GM23338 (cell line): ENCODE data around the gene PTPN21. TPM values are rescaled to one million over a fixed set of nuclear protein-coding genes. Genes with fewer than 3 reads are reported as not detected.

Experiments used
- ATAC-seq: fragments of 200-7000 bp; cut with Tn5 transposase; 3 replicates; pipeline ENCODE4 v1.9.1; 2020
- DNase-seq: peaks from one replicate; pipeline ENCODE4 v3.0.0-alpha.2; 2015; ENCODE audit warnings: low spot score
- H2AFZ ChIP-seq: fragments of 200-600 bp; sonication (generic); 2 replicates; pipeline ENCODE4 v1.8.0; 2016; ENCODE audit warnings: antibody characterized with exemption, mild to moderate bottlenecking, moderate library complexity
- H3F3A ChIP-seq: fragments of 200-600 bp; sonication (generic); replicated peaks from 2 replicates; pipeline ENCODE4 v1.8.0; 2017; ENCODE audit warnings: antibody characterized with exemption, mixed run types, low read depth
- H3K27ac ChIP-seq: fragments of 200-600 bp; sonication (generic); 2 replicates; pipeline ENCODE4 v1.6.1; 2016; ENCODE audit warnings: low read depth
- H3K27me3 ChIP-seq: fragments of 200-600 bp; sonication (generic); 2 replicates; pipeline ENCODE4 v1.8.0; 2016; ENCODE audit warnings: mild to moderate bottlenecking, mixed run types, moderate library complexity; ENCODE audit not compliant: insufficient read depth
- H3K36me3 ChIP-seq: fragments of 200-600 bp; sonication (generic); 2 replicates; pipeline ENCODE4 v1.8.0; 2016; ENCODE audit warnings: mild to moderate bottlenecking; ENCODE audit not compliant: insufficient read depth
- H3K4me1 ChIP-seq: fragments of 200-600 bp; sonication (generic); 2 replicates; pipeline ENCODE4 v1.8.0; 2016; ENCODE audit warnings: mild to moderate bottlenecking, moderate library complexity; ENCODE audit not compliant: insufficient read depth
- H3K4me2 ChIP-seq: fragments of 200-600 bp; sonication (generic); 2 replicates; pipeline ENCODE4 v1.7.1; 2017; ENCODE audit warnings: mixed run types
- H3K4me3 ChIP-seq: fragments of 200-600 bp; sonication (generic); 2 replicates; pipeline ENCODE4 v1.6.1; 2016; ENCODE audit warnings: mixed run types
- H3K79me2 ChIP-seq: fragments of 200-600 bp; sonication (generic); replicated peaks from 2 replicates; pipeline ENCODE4 v1.8.0; 2017; ENCODE audit warnings: mild to moderate bottlenecking; ENCODE audit not compliant: insufficient read depth
- H3K9me2 ChIP-seq: fragments of 200-600 bp; sonication (generic); 2 replicates; pipeline ENCODE4 v1.8.0; 2017; ENCODE audit not compliant: insufficient read depth
- H4K20me1 ChIP-seq: fragments of 200-600 bp; sonication (generic); replicated peaks from 2 replicates; pipeline ENCODE4 v1.8.0; 2017; ENCODE audit warnings: mild to moderate bottlenecking; ENCODE audit not compliant: insufficient read depth
- H3K27ac Mint-ChIP-seq: 2 replicates; pipeline ENCODE4 v1.8.0; 2020; ENCODE audit warnings: inconsistent platforms, mild to moderate bottlenecking, moderate library complexity, mixed read lengths
- H3K27me3 Mint-ChIP-seq: 3 replicates; pipeline ENCODE4 v1.8.0; 2022; ENCODE audit warnings: low read depth, mild to moderate bottlenecking, moderate library complexity, mixed read lengths, inconsistent platforms; ENCODE audit not compliant: insufficient read depth, poor library complexity
- H3K36me3 Mint-ChIP-seq: 3 replicates; pipeline ENCODE4 v1.8.0; 2021; ENCODE audit warnings: low read depth, mild to moderate bottlenecking, inconsistent platforms, moderate library complexity, mixed read lengths
- H3K4me1 Mint-ChIP-seq: 3 replicates; pipeline ENCODE4 v1.8.0; 2020; ENCODE audit warnings: mild to moderate bottlenecking, inconsistent platforms, mixed read lengths
- H3K4me3 Mint-ChIP-seq: 3 replicates; pipeline ENCODE4 v1.8.0; 2021; ENCODE audit warnings: moderate library complexity, mild to moderate bottlenecking, inconsistent platforms, mixed read lengths
- H3K9me3 Mint-ChIP-seq: 3 replicates; pipeline ENCODE4 v1.8.0; 2020; ENCODE audit warnings: moderate library complexity, mild to moderate bottlenecking, inconsistent platforms, mixed read lengths
- CREB1 ChIP-seq: fragments of 250-450 bp; sonication (Bioruptor Pico); IDR thresholded peaks from 2 replicates; pipeline ENCODE4 v1.5.0; 2020; ENCODE audit warnings: low read depth, mild to moderate bottlenecking, moderate library complexity
- EZH2 ChIP-seq: fragments of 200-600 bp; sonication (generic); IDR thresholded peaks from one replicate; pipeline ENCODE4 v1.8.0; 2017; ENCODE audit warnings: antibody characterized with exemption, mild to moderate bottlenecking, low read depth; ENCODE audit not compliant: unreplicated experiment
- EZH2phosphoT487 ChIP-seq: fragments of 200-600 bp; sonication (generic); IDR thresholded peaks from one replicate; pipeline ENCODE4 v1.8.1; 2018; ENCODE audit warnings: antibody characterized with exemption; ENCODE audit not compliant: unreplicated experiment
- JUNB ChIP-seq: IDR thresholded peaks from one replicate; pipeline ENCODE4 v1.6.1; 2016; ENCODE audit warnings: antibody characterized with exemption; ENCODE audit not compliant: unreplicated experiment
- NANOG ChIP-seq: IDR thresholded peaks from 2 replicates; pipeline ENCODE4 v1.6.1; 2016; ENCODE audit warnings: antibody characterized with exemption, borderline replicate concordance
- POLR2AphosphoS5 ChIP-seq: IDR thresholded peaks from 2 replicates; pipeline ENCODE4 v1.6.1; 2016; ENCODE audit warnings: antibody characterized with exemption, low read depth
- STAT1 ChIP-seq: IDR thresholded peaks from one replicate; pipeline ENCODE4 v1.6.1; 2016; ENCODE audit warnings: antibody characterized with exemption; ENCODE audit not compliant: unreplicated experiment
- ZNF114 ChIP-seq: fragments of 250-450 bp; sonication (Bioruptor Pico); IDR thresholded peaks from 2 replicates; pipeline ENCODE4 v1.5.0; 2020; ENCODE audit warnings: mild to moderate bottlenecking, moderate library complexity
- ZNF331 ChIP-seq: fragments of 250-450 bp; sonication (Bioruptor Pico); IDR thresholded peaks from 2 replicates; pipeline ENCODE4 v1.5.0; 2020; ENCODE audit warnings: low read depth, mild to moderate bottlenecking, moderate library complexity
- polyA plus RNA-seq: library from polyadenylated mRNA; unstranded; fragments of >200 nt; fragmentation: Nextera tagmentation; extraction: Ambion mirVana; gene quantifications from 2 replicates; pipeline ENCODE4 v1.2.1, GENCODE V29; 2016
- total RNA-seq: library from RNA; depleted of rRNA; stranded (reverse); fragments of >200 nt; shearing (Covaris generic); gene quantifications from 2 replicates; pipeline ENCODE4 v1.2.3, GENCODE V29; 2014
- TF ChIP-seq, protein P1 (sequence below), 2 experiments: fragments of 200-600 bp in 1 of 2; sonication (generic) in 1 of 2; conservative IDR thresholded peaks; 2 replicates each; pipeline versions ENCODE4 v1.5.1 to v1.6.1; 2016 to 2017; ENCODE audit warnings: antibody characterized with exemption in 2 of 2, low read depth in 2 of 2, mild to moderate bottlenecking in 2 of 2, moderate library complexity in 1 of 2
- TF ChIP-seq, protein P2 (sequence below): IDR thresholded peaks from 2 replicates; pipeline ENCODE4 v1.6.1; 2016; ENCODE audit warnings: antibody characterized with exemption
- TF ChIP-seq, protein P3 (sequence below): fragments of 250-450 bp; sonication (Bioruptor Pico); IDR thresholded peaks from 2 replicates; pipeline ENCODE4 v1.5.0; 2020; ENCODE audit warnings: mild to moderate bottlenecking, moderate library complexity

The PTPN21 gene
- total and polyA plus RNA-seq, 2 experiments from 2014 or later = 2.7 to 5.6 TPM

DNA sequence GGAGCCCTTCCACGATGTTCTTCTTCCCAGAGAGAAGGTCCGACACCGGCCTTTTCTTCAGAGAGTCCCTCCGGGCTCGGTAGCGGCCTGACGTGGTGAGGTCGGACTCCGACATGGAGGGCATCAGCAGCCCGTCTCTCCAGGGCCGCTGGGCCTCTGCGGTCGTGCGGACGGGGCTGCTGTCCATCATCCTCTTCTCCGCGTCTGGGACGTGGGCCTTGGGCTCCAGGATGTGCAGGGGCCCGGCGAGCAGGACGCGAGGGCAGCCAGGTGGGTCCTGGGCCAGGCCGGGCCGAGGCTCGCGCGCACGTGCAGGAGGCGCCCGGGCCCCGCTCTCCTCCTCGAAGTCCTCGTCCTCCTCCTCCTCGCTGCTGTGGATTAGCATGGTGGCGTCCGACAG, 75.9 kb downstream of the PTPN21 start (continued):
- TF ChIP-seq EZH2 (no peak), JUNB (no peak), CREB1 (CRISPR knock-in tag) (no peak), POLR2AphosphoS5 (no peak), NANOG (no peak), ZNF114 (CRISPR knock-in tag) (no peak)
- TF ChIP-seq, protein P1, sequence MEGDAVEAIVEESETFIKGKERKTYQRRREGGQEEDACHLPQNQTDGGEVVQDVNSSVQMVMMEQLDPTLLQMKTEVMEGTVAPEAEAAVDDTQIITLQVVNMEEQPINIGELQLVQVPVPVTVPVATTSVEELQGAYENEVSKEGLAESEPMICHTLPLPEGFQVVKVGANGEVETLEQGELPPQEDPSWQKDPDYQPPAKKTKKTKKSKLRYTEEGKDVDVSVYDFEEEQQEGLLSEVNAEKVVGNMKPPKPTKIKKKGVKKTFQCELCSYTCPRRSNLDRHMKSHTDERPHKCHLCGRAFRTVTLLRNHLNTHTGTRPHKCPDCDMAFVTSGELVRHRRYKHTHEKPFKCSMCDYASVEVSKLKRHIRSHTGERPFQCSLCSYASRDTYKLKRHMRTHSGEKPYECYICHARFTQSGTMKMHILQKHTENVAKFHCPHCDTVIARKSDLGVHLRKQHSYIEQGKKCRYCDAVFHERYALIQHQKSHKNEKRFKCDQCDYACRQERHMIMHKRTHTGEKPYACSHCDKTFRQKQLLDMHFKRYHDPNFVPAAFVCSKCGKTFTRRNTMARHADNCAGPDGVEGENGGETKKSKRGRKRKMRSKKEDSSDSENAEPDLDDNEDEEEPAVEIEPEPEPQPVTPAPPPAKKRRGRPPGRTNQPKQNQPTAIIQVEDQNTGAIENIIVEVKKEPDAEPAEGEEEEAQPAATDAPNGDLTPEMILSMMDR (conservative IDR thresholded peaks at IDR 0.05; ENCODE audit: low read depth in 2 of 2) = no peak

DNA sequence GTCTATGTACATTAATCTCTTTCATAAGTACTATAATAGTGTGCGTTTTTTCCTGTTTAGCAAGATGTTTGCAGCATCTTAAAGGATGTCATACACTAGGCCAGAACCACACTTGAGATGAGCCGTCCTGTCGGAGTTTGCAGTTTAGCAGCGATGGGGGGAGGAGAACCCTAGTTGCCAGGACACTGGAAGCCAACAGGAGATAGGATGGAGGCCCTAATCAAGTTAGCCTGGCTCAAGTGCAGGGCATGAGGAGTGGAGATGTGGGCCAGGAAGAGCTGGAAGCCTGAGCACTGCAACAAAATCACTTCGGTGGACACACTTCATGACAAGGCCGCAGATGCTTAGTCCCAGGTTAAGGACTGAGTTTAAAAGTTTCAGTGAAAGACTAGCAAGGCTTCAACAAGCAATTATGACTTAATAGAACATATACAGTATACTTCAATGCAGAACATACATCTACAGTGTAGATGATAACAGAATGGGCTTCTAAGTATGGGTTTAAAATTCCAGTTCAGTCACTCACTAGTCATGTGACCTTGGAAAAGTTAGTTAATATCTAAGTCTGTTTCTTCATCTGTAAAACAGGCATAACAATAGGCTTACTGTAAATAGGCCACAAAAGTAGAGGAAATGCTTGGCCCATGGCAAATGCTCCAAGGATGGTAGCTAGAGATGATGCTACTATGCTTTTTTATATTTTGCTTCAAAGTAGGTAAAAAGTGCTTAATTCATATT, 77.1 kb downstream of the PTPN21 start:
- Histone ChIP-seq H3K4me1 (peaks cover 11% of the 10 kb centered on the region), H3K9me2 (no peaks in the 10 kb centered on the region), H3K4me2 (no peak overlapping the region), H3K4me3 (no peak overlapping the region), H4K20me1 (no peaks in the 10 kb centered on the region), H3K27me3 (no peaks in the 10 kb centered on the region), H3K36me3 (no peaks in the 10 kb centered on the region), H2AFZ (no peak overlapping the region), H3F3A (no peaks in the 10 kb centered on the region), H3K27ac (no peak overlapping the region), H3K79me2 (no peaks in the 10 kb centered on the region)
- H3K27me3 Mint-ChIP-seq = peaks cover 4% of the 10 kb centered on the region
- no peaks in the 10 kb centered on the region for H3K9me3 Mint-ChIP-seq
- H3K4me1 Mint-ChIP-seq = peaks cover 18% of the 10 kb centered on the region
- H3K4me3 Mint-ChIP-seq = no peak overlapping the region
- H3K36me3 Mint-ChIP-seq = peaks cover 29% of the 10 kb centered on the region
- DNase-seq (no peak), ATAC-seq (no peak)
- no peak overlapping the region for H3K27ac Mint-ChIP-seq
- no peak for TF ChIP-seq POLR2AphosphoS5
- no peak for TF ChIP-seq EZH2
- no peak for TF ChIP-seq JUNB
- TF ChIP-seq, protein P2, sequence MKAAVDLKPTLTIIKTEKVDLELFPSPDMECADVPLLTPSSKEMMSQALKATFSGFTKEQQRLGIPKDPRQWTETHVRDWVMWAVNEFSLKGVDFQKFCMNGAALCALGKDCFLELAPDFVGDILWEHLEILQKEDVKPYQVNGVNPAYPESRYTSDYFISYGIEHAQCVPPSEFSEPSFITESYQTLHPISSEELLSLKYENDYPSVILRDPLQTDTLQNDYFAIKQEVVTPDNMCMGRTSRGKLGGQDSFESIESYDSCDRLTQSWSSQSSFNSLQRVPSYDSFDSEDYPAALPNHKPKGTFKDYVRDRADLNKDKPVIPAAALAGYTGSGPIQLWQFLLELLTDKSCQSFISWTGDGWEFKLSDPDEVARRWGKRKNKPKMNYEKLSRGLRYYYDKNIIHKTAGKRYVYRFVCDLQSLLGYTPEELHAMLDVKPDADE = no peak
- no peak for TF ChIP-seq CREB1 (CRISPR knock-in tag)
- TF ChIP-seq, protein P3, sequence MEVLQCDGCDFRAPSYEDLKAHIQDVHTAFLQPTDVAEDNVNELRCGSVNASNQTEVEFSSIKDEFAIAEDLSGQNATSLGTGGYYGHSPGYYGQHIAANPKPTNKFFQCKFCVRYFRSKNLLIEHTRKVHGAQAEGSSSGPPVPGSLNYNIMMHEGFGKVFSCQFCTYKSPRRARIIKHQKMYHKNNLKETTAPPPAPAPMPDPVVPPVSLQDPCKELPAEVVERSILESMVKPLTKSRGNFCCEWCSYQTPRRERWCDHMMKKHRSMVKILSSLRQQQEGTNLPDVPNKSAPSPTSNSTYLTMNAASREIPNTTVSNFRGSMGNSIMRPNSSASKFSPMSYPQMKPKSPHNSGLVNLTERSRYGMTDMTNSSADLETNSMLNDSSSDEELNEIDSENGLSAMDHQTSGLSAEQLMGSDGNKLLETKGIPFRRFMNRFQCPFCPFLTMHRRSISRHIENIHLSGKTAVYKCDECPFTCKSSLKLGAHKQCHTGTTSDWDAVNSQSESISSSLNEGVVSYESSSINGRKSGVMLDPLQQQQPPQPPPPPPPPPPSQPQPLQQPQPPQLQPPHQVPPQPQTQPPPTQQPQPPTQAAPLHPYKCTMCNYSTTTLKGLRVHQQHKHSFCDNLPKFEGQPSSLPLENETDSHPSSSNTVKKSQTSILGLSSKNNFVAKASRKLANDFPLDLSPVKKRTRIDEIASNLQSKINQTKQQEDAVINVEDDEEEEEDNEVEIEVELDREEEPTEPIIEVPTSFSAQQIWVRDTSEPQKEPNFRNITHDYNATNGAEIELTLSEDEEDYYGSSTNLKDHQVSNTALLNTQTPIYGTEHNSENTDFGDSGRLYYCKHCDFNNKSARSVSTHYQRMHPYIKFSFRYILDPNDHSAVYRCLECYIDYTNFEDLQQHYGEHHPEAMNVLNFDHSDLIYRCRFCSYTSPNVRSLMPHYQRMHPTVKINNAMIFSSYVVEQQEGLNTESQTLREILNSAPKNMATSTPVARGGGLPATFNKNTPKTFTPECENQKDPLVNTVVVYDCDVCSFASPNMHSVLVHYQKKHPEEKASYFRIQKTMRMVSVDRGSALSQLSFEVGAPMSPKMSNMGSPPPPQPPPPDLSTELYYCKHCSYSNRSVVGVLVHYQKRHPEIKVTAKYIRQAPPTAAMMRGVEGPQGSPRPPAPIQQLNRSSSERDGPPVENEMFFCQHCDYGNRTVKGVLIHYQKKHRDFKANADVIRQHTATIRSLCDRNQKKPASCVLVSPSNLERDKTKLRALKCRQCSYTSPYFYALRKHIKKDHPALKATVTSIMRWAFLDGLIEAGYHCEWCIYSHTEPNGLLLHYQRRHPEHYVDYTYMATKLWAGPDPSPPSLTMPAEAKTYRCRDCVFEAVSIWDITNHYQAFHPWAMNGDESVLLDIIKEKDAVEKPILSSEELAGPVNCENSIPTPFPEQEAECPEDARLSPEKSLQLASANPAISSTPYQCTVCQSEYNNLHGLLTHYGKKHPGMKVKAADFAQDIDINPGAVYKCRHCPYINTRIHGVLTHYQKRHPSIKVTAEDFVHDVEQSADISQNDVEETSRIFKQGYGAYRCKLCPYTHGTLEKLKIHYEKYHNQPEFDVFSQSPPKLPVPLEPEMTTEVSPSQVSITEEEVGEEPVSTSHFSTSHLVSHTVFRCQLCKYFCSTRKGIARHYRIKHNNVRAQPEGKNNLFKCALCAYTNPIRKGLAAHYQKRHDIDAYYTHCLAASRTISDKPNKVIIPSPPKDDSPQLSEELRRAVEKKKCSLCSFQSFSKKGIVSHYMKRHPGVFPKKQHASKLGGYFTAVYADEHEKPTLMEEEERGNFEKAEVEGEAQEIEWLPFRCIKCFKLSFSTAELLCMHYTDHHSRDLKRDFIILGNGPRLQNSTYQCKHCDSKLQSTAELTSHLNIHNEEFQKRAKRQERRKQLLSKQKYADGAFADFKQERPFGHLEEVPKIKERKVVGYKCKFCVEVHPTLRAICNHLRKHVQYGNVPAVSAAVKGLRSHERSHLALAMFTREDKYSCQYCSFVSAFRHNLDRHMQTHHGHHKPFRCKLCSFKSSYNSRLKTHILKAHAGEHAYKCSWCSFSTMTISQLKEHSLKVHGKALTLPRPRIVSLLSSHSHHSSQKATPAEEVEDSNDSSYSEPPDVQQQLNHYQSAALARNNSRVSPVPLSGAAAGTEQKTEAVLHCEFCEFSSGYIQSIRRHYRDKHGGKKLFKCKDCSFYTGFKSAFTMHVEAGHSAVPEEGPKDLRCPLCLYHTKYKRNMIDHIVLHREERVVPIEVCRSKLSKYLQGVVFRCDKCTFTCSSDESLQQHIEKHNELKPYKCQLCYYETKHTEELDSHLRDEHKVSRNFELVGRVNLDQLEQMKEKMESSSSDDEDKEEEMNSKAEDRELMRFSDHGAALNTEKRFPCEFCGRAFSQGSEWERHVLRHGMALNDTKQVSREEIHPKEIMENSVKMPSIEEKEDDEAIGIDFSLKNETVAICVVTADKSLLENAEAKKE (CRISPR knock-in tag) = no peak
- TF ChIP-seq ZNF331 (CRISPR knock-in tag) = no peak
- no peak for TF ChIP-seq EZH2phosphoT487
- no peak for TF ChIP-seq NANOG
- TF ChIP-seq ZNF114 (CRISPR knock-in tag) = no peak
- TF ChIP-seq, protein P1 (conservative IDR thresholded peaks at IDR 0.05; ENCODE audit: low read depth in 2 of 2) = no peak
- no peak for TF ChIP-seq STAT1
